OCI-M2 (cell line): Measurements from ENCODE around the gene TM9SF3.

Source experiments
- DNase-seq: peaks from one replicate; lab custom pipeline; 2025; ENCODE audit not compliant: unreplicated experiment; lab: John Stamatoyannopoulos, UW

The TM9SF3 gene

DNA sequence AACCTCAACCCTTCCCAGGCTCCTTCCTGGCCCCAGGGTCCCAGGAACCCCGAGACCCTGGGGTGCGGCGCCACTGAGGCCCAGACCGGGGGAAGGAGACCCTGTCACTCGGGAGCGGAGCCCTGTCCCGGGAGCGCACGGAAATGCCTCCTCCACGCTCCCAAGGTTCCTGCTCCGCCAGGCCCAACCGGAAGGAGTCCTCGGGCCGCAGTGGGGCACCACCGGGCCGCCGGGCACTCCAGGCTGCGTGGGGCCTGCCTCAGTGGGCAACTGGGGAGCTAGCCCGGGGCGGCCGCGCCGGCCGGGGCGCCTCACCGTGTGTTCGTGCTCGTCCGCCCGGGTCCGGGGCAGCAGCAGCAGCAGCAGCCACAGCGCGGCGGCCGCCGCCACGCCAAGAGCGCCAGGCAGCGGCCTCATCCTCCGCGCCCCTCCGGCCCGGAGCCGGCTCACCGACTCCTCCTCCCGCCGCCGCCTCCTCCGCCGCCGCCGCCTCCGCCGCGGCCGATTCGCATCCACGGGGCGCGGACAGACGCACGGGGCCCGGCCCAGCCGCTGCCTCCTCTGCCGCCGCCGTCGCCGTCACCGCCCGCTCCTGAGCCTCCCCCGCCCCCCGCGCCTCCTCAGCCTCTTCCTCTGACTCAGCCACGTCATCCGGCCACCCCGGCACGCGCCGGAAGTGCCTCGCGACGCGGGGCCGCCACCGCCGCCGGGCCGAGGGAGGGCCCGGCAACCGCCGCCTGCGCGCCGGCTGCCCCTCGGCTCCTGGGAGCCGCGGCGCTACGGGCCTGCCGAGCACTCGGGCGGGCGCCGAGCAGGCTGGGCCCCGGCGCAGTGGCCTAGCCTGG is at the start of gene TM9SF3:
TM9SF3 (minus strand) TSS at position 594 of the 845 bp plus-strand sequence; CDS start at position 417, 177 bp downstream.
- DNase-seq: no peak

- DNase-seq: no peak
Observed at GRCh38 chr10:96636551-96636950, 49.7 kb upstream of the TM9SF3 start.

GRCh38 chr10:96632974-96633710 is 46.3 kb upstream of the TM9SF3 start:
- no peak for DNase-seq

DNA sequence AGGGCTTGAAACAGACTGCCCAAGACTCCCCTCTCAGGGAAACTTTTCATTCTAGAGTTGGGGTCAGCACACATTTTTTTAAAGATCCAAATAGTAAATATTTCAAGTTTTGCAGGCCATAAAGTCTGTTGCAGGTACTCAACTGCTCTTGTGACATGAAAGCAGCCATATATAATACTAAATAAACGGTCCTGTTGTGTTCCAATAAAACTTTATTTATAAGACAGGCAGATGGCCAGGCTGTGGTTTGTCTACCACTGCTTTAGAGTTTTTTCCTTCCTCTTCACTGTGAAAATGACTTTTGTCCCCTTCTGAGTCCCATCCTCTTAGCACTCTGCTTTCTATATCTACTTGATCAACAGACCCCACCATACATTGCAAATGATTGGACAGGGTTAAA is 40.5 kb upstream of the TM9SF3 start:
- no peak for DNase-seq

DNA sequence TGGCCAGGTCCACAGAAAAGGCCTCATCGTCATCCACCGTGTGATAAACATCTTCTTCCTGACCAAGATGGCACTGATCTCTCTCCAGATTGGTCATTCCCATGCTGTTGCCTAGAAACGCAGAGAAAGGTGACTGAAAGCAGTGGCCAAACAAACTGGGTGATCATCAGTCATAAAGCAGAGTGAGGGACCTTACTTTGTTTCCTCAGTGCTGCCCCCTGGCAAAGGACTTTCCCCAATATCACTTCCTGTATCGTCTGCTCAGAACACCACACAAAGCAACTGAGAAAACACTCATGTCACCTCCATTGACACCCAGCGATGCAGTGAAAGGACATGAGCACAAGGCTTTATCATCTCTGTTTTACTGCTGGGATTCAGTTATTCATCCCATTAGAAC is 40.0 kb upstream of the TM9SF3 start:
- no peak for DNase-seq

DNA sequence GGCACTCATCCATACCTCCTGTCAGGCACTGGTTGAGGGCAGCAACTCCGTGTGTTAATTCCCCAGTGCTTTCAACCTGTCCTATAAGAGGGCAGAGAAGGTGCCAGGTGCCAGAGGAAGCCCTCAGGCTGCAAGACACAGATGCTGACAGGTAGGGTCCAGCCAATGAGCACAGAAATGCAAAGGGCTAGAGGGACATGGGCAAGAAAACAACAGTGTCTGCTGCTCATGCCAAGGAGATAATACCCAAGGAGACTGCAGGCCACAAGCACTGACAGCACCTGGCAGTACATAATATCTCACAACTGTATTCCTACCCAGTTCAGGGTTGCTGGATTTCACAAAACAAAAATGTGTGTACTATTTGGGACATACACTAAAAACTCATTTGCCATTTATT is 38.4 kb upstream of the TM9SF3 start:
- DNase-seq: no peak

DNA sequence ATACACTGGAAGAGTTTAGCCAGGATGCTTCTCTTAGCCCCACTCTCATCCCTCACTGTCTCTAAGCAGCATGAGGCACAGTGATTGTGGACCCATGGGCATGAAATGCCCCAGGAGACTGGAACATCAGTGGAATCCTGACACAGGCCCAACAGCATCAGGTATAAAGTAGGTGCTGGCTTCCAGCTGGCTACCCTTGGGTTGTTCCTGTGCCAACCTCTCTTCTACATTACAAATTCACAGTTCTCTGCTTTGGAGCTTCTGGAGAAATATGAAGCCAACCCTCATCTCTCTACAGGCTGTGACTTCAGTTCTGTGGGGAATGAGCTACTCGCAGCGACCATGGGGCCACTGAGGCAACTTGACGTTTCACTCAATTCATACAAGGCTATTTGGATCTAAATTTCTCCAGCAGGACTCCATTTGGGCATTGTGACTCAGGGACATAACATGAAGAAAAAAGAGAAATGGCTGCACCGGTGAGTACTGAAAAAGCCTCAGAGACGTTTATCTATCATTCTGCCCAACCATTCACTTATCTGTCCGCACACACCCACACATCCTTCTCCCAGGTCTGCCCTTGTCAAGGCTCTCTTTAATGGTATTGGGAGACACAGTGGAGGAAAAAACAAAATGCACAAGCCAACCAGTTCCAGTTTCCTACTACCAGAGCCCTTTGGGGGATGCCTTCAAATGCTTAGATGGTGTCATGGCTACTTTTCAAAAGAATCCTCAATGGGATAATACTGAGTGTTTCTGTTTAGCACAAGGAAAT is 35.4 kb upstream of the TM9SF3 start:
- peak; percentile 31 for DNase-seq

GRCh38 chr10:96619796-96620773 is 33.3 kb upstream of the TM9SF3 start:
- DNase-seq: no peak

DNA sequence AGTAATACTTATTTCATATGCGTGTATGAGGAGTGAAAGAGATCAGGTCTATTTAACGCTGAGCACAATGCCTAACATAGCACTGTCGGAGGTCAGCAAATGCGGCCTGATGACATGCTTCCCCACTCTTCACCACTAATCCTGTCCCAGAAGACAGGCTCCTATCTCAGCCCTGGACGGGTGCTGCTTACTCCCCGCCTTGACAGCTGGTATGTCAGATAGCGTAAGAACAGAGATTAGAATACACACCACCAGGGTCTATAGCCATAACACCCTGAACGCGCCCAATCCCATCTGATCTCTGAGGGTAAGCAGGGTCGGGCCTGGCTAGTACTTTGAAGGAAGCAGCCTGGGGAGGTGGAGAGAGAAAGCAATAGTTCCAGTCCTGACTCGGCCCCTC is 32.3 kb upstream of the TM9SF3 start:
- peak; percentile 80 for DNase-seq

- DNase-seq: no peak
Observed at GRCh38 chr10:96618653-96619052, 31.8 kb upstream of the TM9SF3 start.

DNA sequence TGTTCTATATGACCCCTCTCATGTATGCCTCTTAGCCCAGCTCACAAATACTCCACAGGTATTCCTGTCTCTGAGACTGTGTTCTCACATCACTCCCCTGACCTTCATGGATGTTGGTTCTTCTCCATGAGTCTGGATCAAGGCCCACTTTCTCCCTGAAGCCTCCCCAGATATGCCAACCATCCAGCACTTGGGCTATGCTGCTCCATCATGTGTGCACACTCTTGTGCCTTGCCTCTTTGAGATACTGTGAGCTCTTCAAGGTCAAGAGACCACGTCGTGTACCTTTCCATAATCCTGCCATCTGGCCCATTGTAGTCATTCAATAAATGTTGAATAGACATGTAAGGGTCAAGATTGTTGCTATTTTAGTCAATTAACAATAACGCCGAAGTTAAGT is 30.1 kb upstream of the TM9SF3 start:
- no peak for DNase-seq

GRCh38 chr10:96614515-96614914 is 27.7 kb upstream of the TM9SF3 start:
- DNase-seq: no peak

DNA sequence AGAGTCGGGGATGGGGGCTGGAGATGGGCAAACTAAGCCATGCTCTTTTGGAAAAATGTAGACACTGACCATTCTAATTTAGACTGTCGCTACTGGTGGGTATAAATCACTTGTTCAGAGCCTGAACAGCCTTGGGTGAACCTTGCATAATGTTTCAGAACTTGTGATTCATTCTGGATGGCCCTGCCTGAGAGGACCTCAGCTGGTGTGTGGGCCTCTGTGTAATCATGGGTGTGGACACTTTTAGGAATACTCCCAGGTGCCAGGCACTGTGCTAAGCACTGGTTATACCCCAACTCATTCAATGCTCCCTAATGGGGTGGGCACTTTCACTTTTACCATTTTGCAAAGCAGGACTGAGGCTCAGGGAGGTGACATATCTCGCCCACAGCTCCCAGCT is 26.8 kb upstream of the TM9SF3 start:
- DNase-seq: no peak

- no peak for DNase-seq
Observed at GRCh38 chr10:96612055-96612830, 25.4 kb upstream of the TM9SF3 start.

GRCh38 chr10:96610817-96611216 is 24.0 kb upstream of the TM9SF3 start:
- DNase-seq: no peak

GRCh38 chr10:96609510-96609909 is 22.7 kb upstream of the TM9SF3 start:
- DNase-seq: no peak

DNA sequence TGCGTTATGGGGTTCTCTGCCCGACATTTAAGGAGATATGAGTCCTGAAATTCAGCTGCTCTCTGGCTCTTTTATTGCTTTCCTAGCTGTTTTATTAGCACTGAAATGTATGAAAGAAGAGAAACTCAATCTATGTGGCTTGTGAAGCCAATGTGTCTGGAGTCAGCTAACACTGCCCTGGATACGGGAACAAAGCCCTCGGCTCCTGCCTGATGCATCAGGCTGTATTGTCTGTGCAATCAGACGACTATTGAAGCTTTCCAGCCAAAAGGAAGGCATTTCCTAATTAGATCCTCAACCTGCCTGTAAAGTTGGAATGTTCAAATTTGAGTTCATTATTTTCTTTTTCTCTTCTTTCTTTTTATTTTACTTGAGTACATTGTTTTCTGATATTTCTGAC is 22.0 kb upstream of the TM9SF3 start:
- DNase-seq: no peak

DNA sequence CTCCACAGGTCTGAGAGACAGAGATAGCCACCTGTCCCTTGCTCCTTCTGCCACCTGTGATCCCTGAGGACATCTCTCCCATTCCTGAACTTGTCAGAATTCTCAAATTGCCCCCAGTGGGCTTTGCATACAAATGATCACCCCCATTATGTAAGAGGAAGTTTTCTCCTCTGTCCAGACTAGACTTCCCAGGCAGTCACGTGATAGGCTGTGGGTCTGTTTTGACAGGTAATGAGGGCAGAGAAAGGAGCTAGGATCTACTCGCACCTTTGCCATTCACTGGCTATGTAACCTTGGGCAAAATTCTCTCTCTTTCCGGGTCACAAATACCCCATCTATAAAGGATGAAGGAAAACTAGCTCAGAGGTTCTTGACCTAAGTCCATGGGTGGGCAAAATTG is 21.4 kb upstream of the TM9SF3 start:
- no peak for DNase-seq

- DNase-seq: no peak
Observed at GRCh38 chr10:96606946-96607345, 20.1 kb upstream of the TM9SF3 start.

- no peak for DNase-seq
Observed at GRCh38 chr10:96606216-96606615, 19.4 kb upstream of the TM9SF3 start.
